Left forelimb (tissue), 1 donor: ENCODE data around the gene STK10.
"Not testable (repeated sequence)": the region's sequence is repeated elsewhere in the genome, so short reads cannot be mapped to it uniquely, and the experiment has no call there.

Experiments used
- DNase-seq: peaks from one replicate; pipeline ENCODE4 v3.0.0-alpha.2; 2018; ENCODE audit warnings: low spot score

The STK10 gene

DNA sequence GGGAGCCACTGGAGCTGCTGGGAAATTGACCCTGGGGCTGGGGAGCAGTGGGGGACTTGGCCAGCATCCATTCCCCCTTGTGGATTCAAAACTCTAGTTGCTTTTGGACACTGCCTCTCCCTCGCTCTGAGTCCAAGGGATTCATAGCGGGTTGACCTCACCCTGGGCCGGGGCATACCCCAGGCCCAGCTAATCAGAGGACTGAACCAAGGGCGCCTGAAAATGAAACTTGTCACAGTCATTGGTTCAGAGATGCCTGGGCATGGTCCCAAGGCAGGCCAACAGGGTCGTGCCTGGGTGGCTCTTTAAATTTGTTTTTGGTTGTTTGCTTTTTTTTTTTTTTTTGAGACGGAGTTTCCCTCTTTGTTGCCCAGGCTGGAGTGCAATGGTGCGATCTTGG, 22.6 kb downstream of the STK10 start:
- no peak for DNase-seq

DNA sequence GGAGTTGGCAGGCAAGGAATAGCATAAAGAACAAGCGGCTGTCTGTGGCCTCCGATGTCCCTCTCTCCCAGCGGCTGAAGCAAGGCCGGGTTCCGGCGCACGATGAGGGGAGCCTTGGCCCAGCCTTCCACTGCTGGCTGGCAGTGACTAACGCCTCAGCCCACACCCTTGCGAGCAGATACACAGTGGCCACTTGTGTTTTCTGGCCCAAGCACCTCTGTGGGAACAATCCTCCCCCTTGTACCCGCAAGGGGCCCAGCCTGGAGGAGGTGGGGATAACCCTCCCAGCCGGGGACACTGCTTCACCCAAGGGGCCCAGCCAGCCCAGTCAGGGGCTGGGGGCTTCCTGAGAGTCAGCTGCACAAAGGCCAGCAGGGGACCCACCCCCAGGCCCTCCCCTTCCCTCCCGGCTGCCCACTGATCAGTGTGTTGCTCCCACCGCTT, 23.2 kb downstream of the STK10 start:
- no peak for DNase-seq

DNA sequence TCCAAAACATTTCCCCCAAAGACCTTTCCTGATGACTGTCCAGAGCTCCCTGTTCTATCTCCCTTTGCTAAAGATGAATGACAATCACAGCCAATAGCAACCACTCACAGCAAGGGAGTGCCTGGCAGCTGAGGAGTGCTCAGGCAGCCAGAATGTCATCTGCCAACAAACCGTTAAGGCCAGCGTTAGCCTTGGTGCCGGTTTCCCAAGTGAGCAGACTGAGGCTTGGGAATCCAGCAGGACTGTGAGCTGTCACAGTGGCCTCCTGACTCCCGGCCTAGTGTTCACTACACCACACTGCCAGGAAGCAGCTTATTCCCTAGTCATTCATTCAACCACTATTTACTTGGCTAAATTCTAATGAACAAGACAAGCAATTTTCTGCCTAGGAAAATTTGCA, 24.7 kb downstream of the STK10 start:
- DNase-seq, result no peak

DNA sequence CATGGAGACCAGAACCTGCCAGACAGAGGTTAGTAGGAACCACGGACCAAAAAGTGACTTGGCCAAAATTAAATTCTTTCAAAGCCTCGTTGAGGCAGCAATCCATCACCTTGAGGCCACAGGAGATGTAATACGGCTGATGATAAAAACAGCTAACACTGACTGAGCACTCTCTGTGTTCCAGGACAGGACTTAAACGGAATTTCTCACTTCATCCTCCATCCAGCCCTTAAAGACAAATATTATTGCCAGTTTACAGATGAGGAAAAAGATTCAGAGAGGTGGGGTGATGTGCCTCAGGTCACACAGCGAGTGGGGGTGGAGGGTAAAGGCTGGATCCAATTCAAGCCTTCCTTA, 25.1 kb downstream of the STK10 start:
- no peak for DNase-seq

DNA sequence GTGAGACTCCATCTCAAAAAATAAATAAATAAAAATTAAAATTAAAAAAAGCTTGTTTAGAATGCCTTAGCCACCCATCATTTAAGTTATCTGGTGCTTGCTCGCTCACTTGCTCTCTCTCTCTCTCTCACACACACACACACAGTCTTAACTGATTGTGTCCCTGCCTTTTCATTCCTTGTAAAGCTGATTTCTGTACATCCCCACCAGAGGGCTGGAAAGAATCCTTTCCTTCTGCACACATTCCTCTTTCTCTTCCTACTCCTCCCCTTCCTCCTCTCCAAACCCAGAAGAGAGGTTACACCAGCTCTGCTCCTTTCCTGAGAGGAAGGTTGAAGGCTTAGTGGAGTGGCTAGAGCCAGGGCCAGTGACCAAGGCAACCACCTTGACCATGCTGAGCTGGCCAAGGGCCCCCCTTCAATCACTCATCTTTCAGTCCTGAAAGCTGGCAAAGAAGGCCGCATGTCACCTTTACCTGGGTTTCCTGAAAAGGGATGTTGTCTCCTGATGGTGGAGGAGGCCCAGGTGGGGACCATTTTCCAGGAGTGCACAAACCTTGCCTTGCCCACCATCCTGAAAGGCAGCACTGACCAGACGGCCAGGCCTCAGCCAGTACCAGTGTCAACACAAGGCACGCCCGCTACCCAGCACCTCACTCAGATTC, 25.6 kb downstream of the STK10 start:
- no peak for DNase-seq

DNA sequence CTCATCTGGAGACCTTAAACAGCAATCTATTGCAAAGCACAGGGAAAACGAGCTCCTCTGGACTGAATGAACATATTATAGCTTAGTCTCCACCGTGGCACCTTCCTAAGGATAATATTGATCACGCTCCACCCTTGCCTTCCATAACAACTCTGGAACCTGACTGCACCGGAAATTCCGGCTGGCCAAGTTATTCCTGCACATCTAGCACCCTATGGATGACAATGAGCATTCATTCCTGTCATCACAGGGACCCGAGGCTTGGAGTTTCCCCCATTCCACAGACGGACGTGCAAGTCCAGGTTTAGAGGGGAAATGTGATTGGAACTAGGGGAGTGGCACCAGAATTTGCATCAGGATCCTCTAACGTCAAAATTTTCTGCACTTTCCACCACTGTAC, 27.5 kb downstream of the STK10 start:
- no peak for DNase-seq

DNA sequence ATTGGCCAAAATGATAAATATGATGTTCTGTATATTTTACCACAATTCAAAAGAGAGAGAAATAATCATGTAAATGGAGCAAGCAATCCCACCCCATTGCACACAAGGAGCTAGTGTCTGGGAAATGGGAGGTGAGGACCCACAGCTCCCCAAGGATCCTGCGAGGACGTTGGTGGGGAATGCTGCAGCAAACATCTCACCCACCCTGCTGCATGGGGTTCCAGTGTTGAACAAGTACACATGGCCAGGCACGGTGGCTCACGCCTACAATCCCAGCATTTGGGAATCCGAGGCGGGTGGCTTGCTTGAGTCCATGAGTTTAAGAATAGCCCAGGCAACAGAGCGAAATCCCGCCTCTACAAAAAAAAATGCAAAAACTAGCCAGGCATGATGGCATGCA, 29.0 kb downstream of the STK10 start:
- no peak for DNase-seq

DNA sequence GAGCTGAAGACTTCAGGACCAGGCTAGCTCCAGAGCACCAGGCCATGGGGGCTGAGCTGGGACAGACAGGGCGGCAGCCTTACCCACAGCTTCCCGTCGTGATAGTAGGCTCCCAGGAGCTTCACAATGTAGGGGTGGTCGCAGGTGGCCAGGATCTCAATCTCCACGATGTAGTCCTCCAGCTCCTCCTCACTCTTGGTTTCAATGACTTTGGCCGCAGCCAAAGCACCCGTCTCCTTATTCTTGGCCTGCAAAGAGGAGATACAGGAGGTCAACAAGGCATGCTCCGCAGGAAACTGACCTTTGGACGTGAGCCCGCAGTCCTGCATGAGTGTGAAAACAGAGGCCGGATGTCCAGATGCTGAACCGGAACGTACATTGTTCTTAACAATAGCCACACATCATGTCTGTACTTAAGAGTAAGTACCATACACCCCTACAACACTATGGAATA, 31.5 kb downstream of the STK10 start:
- DNase-seq, result no peak

DNA sequence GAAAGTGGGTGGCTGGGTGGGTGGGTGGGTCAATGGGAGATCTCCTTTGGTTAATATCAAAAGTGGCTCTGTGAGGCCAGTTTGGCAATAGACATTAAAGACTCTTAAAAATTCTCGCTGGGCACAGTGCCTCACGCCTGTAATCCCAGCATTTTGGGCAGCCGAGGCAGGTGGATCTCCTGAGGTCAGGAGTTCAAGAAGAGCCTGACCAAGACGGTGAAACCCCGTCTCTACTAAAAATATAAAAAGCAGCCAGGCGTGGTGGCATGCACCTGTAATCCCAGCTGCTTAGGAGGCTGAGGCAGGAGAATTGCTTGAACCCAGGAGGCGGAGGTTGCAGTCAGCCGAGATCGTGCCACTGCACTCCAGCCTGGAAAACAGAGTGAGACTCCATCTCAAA, 32.9 kb downstream of the STK10 start:
- DNase-seq, result not testable (repeated sequence)

DNA sequence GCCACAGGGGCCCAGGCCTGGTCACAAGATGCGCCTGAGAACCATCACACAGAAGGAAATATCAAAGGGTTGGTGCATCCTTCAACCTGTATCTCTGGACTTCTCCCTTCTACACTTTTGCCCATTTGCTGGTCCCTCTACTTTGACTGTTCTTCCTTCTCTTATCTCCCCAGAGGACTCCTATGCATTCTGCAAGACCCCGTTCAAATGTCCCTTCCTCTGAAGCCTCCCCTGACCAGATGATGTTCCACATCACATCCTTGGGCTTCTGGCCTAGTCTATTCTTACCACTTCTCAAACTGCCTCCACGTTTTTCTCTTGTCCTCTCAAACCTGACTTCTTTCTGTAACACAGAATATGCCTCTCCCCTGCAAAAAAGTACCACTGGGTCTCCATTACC, 34.3 kb downstream of the STK10 start:
- DNase-seq, result no peak

DNA sequence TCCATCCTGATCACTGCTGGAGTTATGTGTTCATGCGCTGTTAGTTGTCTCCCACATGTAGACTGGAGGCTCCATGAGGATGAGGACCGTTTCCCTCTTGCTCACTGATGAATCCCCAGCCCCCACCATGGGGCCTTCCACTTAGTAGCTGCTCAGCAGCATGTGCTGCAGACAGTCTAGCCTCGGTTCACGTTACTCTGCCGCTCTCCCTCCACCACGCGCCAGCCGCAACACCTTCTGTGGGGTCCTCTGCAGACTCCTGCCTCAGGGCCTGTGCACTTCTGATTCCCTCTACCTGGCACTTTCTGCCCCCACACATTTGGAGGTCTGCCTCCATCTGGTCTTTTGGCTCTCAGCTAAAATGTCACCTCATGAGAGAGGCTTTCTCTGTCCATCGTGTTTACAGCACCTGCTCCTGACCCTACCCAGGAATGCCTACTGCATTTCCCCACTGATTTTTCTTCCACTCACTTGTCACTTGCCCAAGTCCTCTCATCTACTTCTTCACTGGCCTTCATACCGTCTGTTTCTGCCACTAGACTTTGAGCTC, 36.3 kb downstream of the STK10 start:
- no peak for DNase-seq

DNA sequence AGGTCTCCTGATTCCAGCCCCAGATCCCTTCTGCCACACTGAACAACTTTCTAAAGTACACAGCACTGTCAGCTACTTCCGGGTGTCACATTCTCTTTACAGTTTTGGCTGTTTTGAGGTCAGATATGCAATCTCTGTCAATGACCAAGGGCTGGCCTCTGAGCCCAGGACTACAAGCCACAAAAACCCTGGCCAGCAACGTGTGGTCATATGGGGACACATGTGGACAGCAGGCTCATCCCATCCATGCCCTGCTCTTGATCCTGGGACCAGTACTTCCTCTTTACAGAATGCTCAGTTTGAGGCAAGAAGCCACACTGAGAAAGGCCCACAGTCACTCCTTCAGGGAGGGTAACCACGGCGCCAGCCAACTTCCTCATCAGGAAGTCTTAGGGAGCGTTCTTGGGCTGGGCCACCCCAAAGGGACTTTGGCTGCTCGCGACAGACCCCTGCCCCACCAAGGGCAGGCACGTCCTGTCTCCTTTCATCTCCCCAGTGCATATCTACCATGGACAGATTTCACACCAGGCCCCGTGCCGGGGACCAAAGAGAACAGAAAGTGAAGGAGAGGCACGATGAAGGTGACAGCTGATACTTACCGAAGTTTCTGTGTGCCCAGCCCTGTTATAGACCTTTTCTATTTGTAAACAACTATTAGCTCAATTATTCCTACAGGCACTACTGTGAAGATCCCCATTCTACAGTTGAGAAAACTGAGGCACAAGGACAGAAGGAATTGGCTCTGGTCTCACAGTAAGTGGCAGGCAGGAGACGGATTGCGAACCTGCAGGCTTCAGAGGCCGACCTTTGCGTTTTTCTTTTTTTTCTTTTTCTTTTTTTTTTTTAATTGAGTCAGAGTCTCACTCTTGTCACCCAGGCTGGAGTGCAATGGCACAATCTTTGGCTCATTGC, 37.3 kb downstream of the STK10 start:
- DNase-seq, result no peak

DNA sequence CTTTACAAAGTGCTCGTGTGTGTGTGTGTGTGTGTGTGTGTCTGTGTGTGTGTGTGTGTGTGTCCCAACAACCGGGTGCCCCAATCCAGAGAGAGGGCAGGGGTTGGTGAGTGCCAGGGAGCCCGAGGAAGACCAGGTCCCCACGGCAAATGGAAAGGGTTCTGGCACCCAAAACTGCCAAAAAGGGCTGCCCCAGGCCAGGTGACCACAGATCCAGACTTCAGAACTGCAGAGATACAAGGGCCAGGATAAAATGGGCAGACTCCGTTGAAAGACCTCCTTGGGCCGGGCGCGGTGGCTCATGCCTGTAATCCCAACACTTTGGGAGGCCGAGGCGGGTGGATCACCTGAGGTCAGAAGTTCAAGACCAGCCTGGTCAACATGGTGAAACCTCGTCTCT, 38.5 kb downstream of the STK10 start:
- not testable (repeated sequence) for DNase-seq

DNA sequence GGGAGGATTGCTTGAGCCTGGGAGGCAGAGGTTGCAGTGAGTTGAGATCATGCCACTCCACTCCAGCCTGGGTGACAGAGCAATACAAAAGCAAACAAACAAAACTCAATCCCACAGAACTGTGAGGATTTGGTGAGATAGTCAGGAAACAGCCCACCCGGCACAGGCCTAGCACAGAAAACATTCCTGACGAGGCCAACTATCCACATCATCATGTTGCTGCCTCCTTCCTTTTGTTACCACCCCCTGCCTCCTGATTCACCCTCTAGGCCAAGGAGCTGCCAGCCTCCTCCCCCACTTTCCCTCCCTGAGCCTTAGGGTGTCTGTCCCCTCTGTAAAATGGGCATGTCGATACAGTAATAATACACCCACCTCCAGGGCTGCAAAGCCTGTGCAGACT, 39.0 kb downstream of the STK10 start:
- DNase-seq, result no peak

DNA sequence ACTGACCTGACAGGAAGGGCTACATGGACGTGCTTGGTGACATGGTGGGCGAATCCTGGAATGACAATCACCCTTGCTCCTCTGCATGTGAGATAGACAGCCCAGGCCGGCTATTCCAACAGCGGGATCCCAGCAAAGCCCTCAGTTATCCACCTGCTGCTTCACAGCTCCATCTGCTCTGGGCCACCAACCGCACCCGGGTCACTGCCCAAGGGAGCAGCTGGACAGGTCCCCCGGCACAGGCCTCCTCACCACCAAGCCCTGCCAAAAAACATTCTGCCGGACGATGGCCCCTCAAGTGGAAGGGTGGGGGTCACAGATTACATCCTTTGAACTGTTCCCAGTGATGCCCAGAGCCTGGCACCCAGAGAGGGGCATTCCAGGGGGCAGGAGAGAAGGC, 39.6 kb downstream of the STK10 start:
- no peak for DNase-seq

DNA sequence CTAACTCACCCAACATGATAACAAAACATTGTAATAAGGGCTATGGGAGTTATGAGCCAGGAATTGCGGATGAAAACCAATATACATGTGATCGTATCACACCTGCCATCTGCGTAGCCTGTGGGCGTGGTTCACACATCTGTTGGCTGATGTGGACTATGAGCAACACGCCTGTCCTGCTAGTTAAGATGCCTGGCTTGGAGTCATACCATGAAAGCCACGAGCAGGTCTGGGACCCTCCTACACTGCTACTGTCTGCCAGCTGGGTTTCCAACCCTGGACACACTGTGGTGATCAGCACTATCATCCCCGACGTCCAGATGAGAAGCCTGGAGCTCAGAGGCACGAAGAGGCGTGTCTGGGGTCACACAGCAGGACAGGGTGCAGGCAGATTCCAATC, 40.2 kb downstream of the STK10 start:
- DNase-seq, result no peak

DNA sequence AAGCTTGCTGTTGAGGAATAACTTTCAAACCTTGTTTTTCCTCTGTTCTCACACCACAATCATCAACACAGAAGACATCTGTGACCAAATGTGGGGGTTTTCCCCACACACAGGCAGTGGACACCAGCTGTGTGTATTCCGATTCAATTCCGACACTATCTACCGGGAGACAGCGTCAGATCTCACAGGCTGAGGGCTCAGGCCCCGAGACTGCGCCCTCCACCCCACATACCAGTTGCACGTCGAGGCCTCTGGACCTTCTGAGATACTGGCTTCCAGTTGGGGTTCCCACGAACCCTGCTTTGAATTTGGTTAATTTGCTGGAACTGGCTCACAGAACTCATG, 41.3 kb downstream of the STK10 start:
- no peak for DNase-seq

DNA sequence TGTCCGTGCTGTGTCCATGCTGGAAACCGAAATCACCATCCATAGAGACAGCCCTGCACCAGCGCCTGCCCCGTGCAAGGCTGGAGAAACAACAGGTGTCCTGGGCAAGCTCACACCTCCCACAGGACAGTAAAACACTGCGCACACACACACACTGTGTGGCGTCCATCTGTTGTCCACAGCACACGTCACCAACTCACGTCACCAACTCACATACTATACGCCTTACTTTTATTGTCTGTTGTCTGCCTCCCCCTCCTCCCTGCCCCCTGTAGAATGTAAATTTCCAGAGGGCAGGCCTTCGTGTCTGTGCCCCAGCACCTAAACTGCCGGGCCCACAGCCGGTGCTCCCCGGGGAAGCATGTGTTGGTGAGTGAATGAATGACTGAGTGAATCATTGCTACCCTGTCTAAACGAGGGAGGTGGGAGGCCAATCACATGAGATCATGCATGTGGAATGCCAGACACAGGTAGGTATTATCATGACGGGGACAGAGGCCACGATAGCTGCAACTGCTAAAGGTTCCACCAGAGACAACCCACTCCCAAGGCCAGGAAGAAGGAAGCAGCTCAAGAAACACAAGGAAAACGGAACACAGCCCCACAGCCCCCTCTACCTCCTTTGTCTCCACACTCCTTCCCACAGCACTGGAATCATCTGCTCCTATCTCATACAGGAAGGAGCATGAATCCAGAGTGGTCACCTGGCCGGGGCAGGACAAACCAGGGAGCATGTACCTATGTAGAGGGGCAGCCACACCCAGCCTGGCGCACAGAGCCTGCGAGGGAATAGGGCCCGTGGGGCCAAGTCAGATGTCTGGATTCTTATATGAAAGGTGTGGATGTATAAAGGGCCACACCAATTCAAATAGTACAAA, 41.9 kb downstream of the STK10 start:
- DNase-seq, result no peak

DNA sequence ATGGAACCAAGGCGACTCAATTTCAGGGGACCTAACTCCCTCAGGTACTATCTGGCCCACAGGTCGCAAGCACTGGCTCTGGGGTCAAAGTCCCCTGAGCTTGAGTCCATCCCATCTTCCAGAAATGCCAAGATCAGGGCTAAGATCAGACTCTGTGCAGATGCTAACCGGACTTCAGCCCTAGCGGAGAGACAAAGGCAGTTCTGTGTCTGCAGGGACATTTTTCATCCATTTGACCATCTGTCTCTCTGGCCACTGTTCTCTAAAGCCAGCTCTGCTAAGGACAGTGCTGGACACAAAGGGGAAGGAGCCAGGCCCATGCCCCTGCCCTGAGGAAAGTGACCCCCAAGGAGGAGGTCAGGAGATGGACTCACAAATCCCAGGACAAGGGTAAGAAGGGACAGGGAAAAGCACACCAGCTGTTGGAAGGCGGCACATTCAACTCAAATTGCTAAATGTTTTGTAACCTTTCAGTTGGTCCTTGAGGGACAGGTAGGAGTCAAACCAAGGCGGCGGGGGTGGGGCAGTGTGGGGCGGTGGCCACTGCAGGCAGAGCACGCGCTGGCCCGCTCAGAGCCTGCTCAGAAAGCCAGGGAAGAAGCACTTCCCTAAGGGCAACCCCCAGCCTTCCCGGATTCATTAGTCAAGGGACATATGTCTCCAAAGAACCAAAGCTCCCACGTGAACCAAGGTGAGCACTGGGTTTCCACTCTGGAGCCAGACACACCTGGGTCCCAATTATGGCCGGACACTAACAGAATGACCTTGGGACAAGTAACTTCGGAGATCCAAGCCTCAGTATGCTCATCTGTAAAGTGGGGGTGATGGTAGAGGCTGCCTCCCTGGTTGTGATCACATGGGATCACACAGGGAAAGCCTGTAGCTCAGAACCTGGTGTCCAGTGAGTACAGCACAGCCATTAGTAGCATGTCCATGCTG, 42.8 kb downstream of the STK10 start:
- no peak for DNase-seq

DNA sequence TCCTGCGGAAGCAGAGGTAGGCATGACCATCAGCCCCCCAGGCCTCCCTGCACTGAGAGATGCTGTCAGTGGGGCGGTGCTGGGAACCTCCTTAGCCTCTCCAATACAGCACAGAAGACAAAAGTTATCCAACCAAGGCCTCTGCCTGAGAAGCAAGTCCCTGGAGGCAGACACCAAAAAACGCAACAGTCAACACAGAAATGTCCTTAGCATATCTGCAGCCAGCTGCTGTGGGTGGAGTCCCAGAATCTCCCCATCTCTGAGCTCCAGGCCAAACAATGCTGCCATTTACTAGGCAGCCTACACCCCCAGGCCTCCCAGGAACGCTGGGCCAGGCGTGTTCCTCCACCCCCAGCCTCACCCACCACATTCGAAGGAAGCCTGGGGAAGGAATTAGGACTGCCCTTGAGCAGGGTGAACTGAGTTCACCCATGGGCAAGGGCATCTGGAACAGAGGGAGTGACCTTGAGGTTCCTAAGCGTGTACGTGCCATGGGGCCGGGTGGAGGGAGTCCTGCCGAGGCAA, 43.7 kb downstream of the STK10 start:
- no peak for DNase-seq

DNA sequence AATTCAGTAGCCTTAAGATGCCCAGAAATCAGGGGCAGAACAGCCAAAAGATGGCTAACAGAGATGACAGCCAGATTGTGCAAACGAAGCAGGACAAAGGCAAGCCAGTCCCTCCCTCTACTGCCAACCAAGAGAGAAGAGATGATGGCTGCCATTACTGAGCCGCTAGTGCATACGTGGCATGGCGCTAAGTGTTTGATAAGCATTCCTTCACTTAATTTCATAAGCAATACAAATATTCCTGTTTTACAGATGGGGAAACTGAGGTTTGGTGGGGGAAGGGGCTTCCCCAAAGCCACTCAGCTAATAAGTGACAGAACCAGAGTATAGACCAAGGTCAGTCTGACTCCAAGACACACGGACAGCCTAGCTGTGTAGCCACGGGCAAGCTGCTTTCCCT, 44.1 kb downstream of the STK10 start:
- no peak for DNase-seq
